ENCODE measurements around the gene SLC35F1. TPM values are rescaled to one million over a fixed set of nuclear protein-coding genes. Genes with fewer than 3 reads are reported as not detected.

The SLC35F1 gene
- total RNA-seq, 2 experiments from 2014 or later: not detected

DNA sequence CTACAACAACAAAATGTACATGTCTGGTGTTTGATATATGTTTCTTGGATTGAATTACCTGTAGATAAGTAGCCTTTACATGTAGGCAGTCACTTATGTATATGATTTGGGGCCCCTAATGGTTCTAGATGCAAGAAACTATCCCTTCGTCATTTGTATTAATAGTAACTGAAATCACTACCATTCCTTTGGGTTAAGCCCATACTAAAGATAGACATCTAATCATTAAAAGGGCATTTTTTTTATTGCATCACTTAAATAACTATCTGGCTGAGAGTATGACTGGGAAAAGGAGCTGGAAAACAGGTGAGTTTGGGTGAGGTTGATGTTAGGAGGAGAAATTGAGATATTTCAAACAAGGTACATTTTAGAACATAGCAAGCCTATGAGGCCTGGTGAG lies 427.6 kb downstream of the SLC35F1 start:
- H3K4me1 Mint-ChIP-seq (ENCODE audit: low read depth): no peaks in the 10 kb centered on the region
- CTCF ChIA-PET: interaction anchor here (0.8 kb wide), 1 partner anchor 48 kb away, joined by 3 read pairs; no protein-coding TSS in a partner anchor
- H3K9me3 Mint-ChIP-seq (ENCODE audit: insufficient read depth): peaks cover 4% of the 10 kb centered on the region
- POLR2A ChIA-PET: no interaction called here
- H3K27ac Mint-ChIP-seq: no peak overlapping the region
- no peaks in the 10 kb centered on the region for H3K36me3 Mint-ChIP-seq (ENCODE audit: low read depth)
- H3K4me3 Mint-ChIP-seq: no peak overlapping the region
- ATAC-seq: no peak
- no peak for DNase-seq
- no peaks in the 10 kb centered on the region for H3K27me3 Mint-ChIP-seq (ENCODE audit: low read depth)

DNA sequence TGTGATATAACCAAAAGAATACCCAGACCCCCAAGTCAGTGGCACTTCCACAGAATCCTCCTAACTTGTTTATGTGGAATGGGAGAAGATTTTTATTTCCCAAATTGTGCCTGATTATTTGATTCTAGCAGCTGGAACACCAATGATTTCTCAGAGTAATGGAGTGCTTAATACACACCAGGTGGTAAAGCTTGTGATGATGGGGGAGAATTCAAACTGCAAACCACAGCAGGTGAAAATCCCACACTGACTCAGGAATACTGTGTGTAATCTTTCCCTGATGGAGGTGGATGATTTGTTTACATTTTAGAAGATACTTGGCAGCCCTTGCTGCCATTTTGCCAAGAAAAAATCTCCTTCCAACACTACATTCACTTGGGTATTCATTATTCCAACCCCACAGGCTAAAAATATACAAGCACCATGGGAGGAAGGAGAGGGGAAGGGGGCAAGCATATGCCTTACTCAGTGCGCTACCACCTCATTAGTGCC lies 428.3 kb downstream of the SLC35F1 start:
- no peaks in the 10 kb centered on the region for H3K27me3 Mint-ChIP-seq (ENCODE audit: low read depth)
- CTCF ChIA-PET: interaction anchor here (0.8 kb wide), 1 partner anchor 49 kb away, joined by 3 read pairs; no protein-coding TSS in a partner anchor

DNA sequence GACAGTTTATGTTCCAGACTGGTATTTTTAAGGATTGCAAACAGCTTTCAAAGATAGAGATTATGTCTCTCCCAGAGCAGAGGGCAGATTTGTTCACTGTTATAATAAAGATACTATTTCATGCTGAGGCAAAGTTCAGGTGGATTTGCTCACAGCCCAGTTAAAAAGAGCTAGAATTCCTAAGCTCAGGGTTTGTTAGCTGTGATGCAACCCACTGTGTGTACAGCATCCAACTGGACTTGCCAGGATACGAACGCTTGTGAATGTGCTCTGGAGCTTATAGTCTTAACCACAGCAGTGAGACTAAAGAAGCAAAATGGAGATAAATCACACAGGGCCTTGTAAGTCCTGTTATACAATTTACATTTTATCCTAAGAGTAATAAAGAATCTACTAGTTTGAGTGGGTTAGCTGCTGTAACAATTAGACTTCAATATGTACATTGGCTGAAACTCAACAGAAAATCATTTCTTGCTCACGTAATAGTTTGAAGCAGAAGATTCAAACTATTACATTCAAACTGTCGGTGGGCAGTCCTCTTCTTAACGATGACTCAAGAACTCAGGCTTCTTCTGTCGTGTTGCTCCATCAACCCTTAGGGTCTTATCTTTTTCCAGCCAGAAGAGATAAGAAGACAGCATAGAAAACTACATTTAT lies 437.1 kb downstream of the SLC35F1 start:
- ChIA-PET POLR2A (no interaction called here), CTCF (no interaction called here)
- H3K27me3 Mint-ChIP-seq (ENCODE audit: low read depth): no peaks in the 10 kb centered on the region
- no peak overlapping the region for H3K4me3 Mint-ChIP-seq
- DNase-seq: no peak
- no peak for ATAC-seq
- H3K4me1 Mint-ChIP-seq (ENCODE audit: low read depth): no peaks in the 10 kb centered on the region
- no peak overlapping the region for H3K27ac Mint-ChIP-seq
- no peaks in the 10 kb centered on the region for H3K36me3 Mint-ChIP-seq (ENCODE audit: low read depth)
- H3K9me3 Mint-ChIP-seq (ENCODE audit: insufficient read depth): peaks cover 6% of the 10 kb centered on the region

More for the DNA sequence above, 428.3 kb downstream of the SLC35F1 start:
- Mint-ChIP-seq H3K4me1 (ENCODE audit: low read depth) (no peaks in the 10 kb centered on the region), H3K27ac (no peak overlapping the region), H3K36me3 (ENCODE audit: low read depth) (no peaks in the 10 kb centered on the region), H3K4me3 (no peak overlapping the region), H3K9me3 (ENCODE audit: insufficient read depth) (peaks cover 6% of the 10 kb centered on the region)
- DNase-seq (no peak), ATAC-seq (no peak)
- POLR2A ChIA-PET: no interaction called here

DNA sequence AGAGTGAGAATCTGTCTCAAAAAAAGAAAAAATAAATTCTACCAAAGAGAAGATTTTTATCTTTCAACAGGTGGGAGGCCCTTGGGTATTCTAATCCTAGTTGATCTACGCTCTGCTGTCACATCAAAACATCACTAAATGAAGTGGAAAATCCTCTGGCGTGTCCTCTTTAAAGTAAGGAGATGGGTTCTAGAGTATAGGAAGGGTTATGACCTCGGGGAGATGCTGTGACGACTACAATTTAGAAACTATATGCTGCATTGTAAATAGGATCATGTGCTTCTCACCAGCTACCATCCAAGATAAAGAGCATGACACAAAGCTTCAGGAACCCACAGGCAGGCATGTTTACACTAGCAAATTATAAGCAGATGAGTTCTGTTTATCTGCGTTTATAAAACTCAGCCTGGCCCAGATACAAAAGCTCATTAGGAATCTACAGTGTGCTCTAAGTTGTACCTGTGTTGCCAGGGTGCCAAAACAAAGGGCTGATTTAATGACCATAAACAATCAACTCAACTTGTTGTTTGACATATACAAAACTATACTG lies 443.9 kb downstream of the SLC35F1 start:
- ChIA-PET CTCF (no interaction called here), POLR2A (no interaction called here)
- H3K4me1 Mint-ChIP-seq (ENCODE audit: low read depth): no peaks in the 10 kb centered on the region
- H3K27me3 Mint-ChIP-seq (ENCODE audit: low read depth): no peaks in the 10 kb centered on the region
- H3K27ac Mint-ChIP-seq: no peak overlapping the region
- no peak overlapping the region for H3K4me3 Mint-ChIP-seq
- no peaks in the 10 kb centered on the region for H3K9me3 Mint-ChIP-seq (ENCODE audit: insufficient read depth)
- no peaks in the 10 kb centered on the region for H3K36me3 Mint-ChIP-seq (ENCODE audit: low read depth)
- ATAC-seq: no peak
- DNase-seq: no peak

DNA sequence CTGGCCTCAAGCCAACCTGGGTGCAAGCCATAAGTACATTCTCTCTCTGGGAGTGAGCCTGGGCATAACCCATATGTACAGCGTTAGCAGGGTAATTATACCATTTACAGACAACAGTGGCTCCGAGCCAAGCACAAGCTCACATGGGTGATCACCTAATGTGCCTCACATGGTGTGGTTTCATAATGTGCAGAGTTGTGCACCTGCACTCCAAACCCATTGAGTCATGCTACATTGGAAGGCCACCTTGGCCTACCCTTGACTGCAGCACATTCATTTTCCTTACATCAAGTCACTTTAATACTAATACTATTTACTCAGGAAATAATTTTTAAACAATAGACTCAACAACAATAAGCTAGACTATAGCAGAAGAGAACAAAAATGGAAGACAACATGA lies 446.5 kb downstream of the SLC35F1 start:
- DNase-seq (no peak), ATAC-seq (no peak)
- Mint-ChIP-seq H3K27ac (no peak overlapping the region), H3K9me3 (ENCODE audit: insufficient read depth) (no peaks in the 10 kb centered on the region), H3K4me1 (ENCODE audit: low read depth) (no peaks in the 10 kb centered on the region), H3K36me3 (ENCODE audit: low read depth) (no peaks in the 10 kb centered on the region), H3K4me3 (no peak overlapping the region), H3K27me3 (ENCODE audit: low read depth) (no peaks in the 10 kb centered on the region)
- ChIA-PET POLR2A (no interaction called here), CTCF (no interaction called here)

DNA sequence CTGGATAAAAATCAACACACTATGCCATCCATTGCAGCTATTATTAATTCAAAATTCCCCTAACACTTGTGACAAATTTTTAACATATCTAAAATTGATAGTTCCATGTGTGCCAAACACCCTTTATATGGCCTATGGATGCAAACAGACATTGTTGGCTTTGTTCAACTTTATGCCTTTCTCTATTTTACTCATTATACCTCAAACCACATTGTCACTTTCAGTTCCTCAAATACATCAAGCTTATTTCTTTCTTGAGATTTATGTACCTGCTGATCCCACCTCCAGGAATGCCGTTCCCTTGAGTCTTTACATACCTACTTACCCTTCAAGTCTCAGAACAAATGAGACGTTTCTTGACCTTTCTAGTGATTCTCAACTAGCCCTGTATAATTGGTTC lies 447.6 kb downstream of the SLC35F1 start:
- no peak overlapping the region for H3K27ac Mint-ChIP-seq
- H3K36me3 Mint-ChIP-seq (ENCODE audit: low read depth): no peaks in the 10 kb centered on the region
- DNase-seq (no peak), ATAC-seq (no peak)
- no peaks in the 10 kb centered on the region for H3K4me1 Mint-ChIP-seq (ENCODE audit: low read depth)
- POLR2A ChIA-PET: no interaction called here
- no peak overlapping the region for H3K4me3 Mint-ChIP-seq
- H3K27me3 Mint-ChIP-seq (ENCODE audit: low read depth): no peaks in the 10 kb centered on the region
- CTCF ChIA-PET: no interaction called here
- H3K9me3 Mint-ChIP-seq (ENCODE audit: insufficient read depth): no peaks in the 10 kb centered on the region

DNA sequence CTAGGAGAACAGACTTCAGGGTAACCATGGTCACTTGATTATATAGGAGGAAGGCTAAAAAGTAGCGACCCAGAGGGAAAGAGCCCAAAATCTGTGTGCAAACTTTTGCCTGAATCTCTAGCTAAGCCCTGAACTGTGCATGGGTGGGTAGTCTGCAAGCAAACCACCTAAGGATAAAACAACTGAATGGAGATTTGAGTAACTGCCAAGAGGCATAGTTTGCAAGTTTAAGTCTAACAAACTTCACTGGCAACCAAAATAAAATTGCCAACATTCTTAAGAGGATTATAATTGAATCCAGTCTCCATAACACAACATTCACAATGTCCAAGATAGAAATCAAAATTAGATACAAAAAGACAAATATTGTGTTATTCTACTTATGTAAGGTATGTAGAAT lies 449.0 kb downstream of the SLC35F1 start:
- no peak overlapping the region for H3K4me3 Mint-ChIP-seq
- ATAC-seq: no peak
- ChIA-PET POLR2A (no interaction called here), CTCF (no interaction called here)
- no peaks in the 10 kb centered on the region for H3K9me3 Mint-ChIP-seq (ENCODE audit: insufficient read depth)
- no peaks in the 10 kb centered on the region for H3K4me1 Mint-ChIP-seq (ENCODE audit: low read depth)
- no peak overlapping the region for H3K27ac Mint-ChIP-seq
- no peaks in the 10 kb centered on the region for H3K36me3 Mint-ChIP-seq (ENCODE audit: low read depth)
- H3K27me3 Mint-ChIP-seq (ENCODE audit: low read depth): no peaks in the 10 kb centered on the region
- no peak for DNase-seq

DNA sequence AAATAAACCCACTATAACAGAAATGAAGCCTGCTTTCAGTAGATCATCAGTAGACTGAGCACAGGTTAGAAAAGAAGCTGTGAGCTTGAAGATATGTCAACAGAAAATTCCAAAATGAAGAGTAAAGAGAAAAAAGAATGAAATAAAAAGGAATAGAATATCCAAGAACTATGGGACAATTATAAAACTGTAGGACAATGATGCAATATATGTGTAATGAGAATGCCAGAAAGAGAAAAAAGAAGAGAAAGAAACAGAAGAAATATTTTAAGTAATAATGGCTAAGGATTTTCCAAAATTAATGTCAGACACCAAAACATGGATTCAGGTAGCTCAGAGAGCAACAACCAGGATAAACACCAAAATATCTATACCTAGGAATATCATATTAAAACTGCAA lies 449.6 kb downstream of the SLC35F1 start:
- no peaks in the 10 kb centered on the region for H3K9me3 Mint-ChIP-seq (ENCODE audit: insufficient read depth)
- no peaks in the 10 kb centered on the region for H3K27me3 Mint-ChIP-seq (ENCODE audit: low read depth)
- no peaks in the 10 kb centered on the region for H3K4me1 Mint-ChIP-seq (ENCODE audit: low read depth)
- H3K36me3 Mint-ChIP-seq (ENCODE audit: low read depth): no peaks in the 10 kb centered on the region
- no peak overlapping the region for H3K27ac Mint-ChIP-seq
- ATAC-seq: no peak
- H3K4me3 Mint-ChIP-seq: no peak overlapping the region
- no peak for DNase-seq
- POLR2A ChIA-PET: no interaction called here
- CTCF ChIA-PET: no interaction called here

Other genes with a start within 250 kb of the SLC35F1 start
- gene NUS1, start 231.8 kb upstream of the SLC35F1 start, total RNA-seq: 10 to 100 TPM; 27.5 to 29.1 TPM